OCI-LY1 (cell line): ENCODE measurements around the gene DYTN.

Experiments used
- H2AFZ ChIP-seq: fragments of 200-600 bp; sonication (generic), shearing (Covaris generic); 2 replicates; pipeline ENCODE4 v1.6.0; 2014; ENCODE audit warnings: antibody characterized with exemption, mild to moderate bottlenecking, low read length
- H3F3A ChIP-seq: fragments of 200-600 bp; sonication (generic), shearing (Covaris generic); 2 replicates; pipeline ENCODE4 v1.6.0; 2014; ENCODE audit warnings: mild to moderate bottlenecking, antibody characterized with exemption, low read length, moderate library complexity; ENCODE audit not compliant: insufficient read depth
- H3K27ac ChIP-seq: fragments of 200-600 bp; sonication (generic); 2 replicates; pipeline ENCODE4 v1.5.1; 2014; ENCODE audit warnings: low read length, mixed run types, mild to moderate bottlenecking, low read depth; ENCODE audit not compliant: poor library complexity, severe bottlenecking
- H3K27me3 ChIP-seq: fragments of 200-600 bp; sonication (generic); 2 replicates; pipeline ENCODE4 v1.6.0; 2014; ENCODE audit warnings: antibody characterized with exemption, mild to moderate bottlenecking, low read length, moderate library complexity; ENCODE audit not compliant: insufficient read depth
- H3K36me3 ChIP-seq: fragments of 200-600 bp; sonication (generic); 2 replicates; pipeline ENCODE4 v1.6.1; 2014; ENCODE audit warnings: mild to moderate bottlenecking, antibody characterized with exemption, low read length, moderate library complexity, mixed read lengths; ENCODE audit not compliant: insufficient read depth
- H3K4me1 ChIP-seq: fragments of 200-600 bp; sonication (generic); 2 replicates; pipeline ENCODE4 v1.5.1; 2014; ENCODE audit warnings: mild to moderate bottlenecking, low read length, moderate library complexity; ENCODE audit not compliant: insufficient read depth, severe bottlenecking
- H3K4me2 ChIP-seq: fragments of 200-600 bp; sonication (generic), shearing (Covaris generic); 2 replicates; pipeline ENCODE4 v1.6.1; 2014; ENCODE audit warnings: low read length
- H3K4me3 ChIP-seq: fragments of 200-600 bp; sonication (generic); 2 replicates; pipeline ENCODE4 v1.5.1; 2014; ENCODE audit warnings: low read length, low read depth, mild to moderate bottlenecking, mixed read lengths; ENCODE audit not compliant: poor library complexity, severe bottlenecking
- H3K79me2 ChIP-seq: fragments of 200-600 bp; shearing (Covaris generic); 2 replicates; pipeline ENCODE4 v1.6.1; 2016; ENCODE audit warnings: mixed run types, low read length, mixed read lengths; ENCODE audit not compliant: insufficient read depth
- H3K9ac ChIP-seq: fragments of 200-600 bp; sonication (generic), shearing (Covaris generic); 2 replicates; pipeline ENCODE4 v1.6.1; 2014; ENCODE audit warnings: mild to moderate bottlenecking, low read length, mixed read lengths
- H3K9me2 ChIP-seq: fragments of 200-600 bp; sonication (generic), shearing (Covaris generic); 2 replicates; pipeline ENCODE4 v1.6.1; 2014; ENCODE audit warnings: low read depth, mild to moderate bottlenecking, low read length, mixed read lengths
- H3K9me3 ChIP-seq: fragments of 200-600 bp; shearing (Covaris generic); 2 replicates; pipeline ENCODE4 v1.6.1; 2014; ENCODE audit warnings: low read length, mixed read lengths
- H4K20me1 ChIP-seq: fragments of 200-600 bp; sonication (generic), shearing (Covaris generic); 2 replicates; pipeline ENCODE4 v1.6.0; 2016; ENCODE audit warnings: mild to moderate bottlenecking, low read length; ENCODE audit not compliant: insufficient read depth
- CTCF ChIP-seq: fragments of 200-600 bp; sonication (generic), shearing (Covaris generic); IDR thresholded peaks from 2 replicates; pipeline ENCODE4 v1.5.1; 2017; ENCODE audit warnings: mild to moderate bottlenecking, antibody characterized with exemption, low read length, moderate library complexity, mixed read lengths
- EZH2 ChIP-seq: fragments of 200-600 bp; sonication (generic), shearing (Covaris generic); IDR thresholded peaks from 2 replicates; pipeline ENCODE4 v1.8.0; 2017; ENCODE audit warnings: borderline replicate concordance, mixed run types, mild to moderate bottlenecking, antibody characterized with exemption, low read length, moderate library complexity, mixed read lengths

Gene DYTN

DNA sequence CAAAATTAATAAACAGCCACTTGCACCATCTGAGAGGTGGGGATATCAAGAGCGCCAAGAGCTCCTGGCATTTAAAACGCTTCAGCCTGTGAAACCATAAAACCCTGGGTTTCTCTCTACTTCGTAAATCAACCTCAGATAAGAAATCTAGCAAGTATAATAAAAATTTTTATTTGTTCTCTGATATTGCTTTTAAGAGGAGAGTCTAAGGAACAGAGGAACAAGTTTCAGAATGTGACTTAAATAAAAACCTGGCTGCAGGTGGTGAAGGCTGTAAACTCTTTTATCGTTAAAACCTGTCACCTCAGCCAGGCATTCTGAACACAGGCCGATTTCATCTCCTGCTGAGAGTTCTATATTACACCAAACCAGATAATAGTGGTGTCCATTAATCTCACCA is 9.9 kb downstream of the DYTN start:
- TF ChIP-seq EZH2: no peak
- TF ChIP-seq CTCF: no peak
- Histone ChIP-seq H3K4me3 (no peak overlapping the region), H2AFZ (no peak overlapping the region), H3K9me2 (no peaks in the 10 kb centered on the region), H3K27ac (no peak overlapping the region), H3F3A (no peaks in the 10 kb centered on the region), H3K4me1 (no peaks in the 10 kb centered on the region), H3K27me3 (no peaks in the 10 kb centered on the region), H3K36me3 (no peaks in the 10 kb centered on the region), H4K20me1 (no peaks in the 10 kb centered on the region; the same call in 1 of the 2 replicates), H3K79me2 (no peaks in the 10 kb centered on the region), H3K9me3 (no peaks in the 10 kb centered on the region), H3K4me2 (no peak overlapping the region), H3K9ac (no peak overlapping the region)

GRCh38 chr2:206707164-206707701 is 11.0 kb downstream of the DYTN start:
- Histone ChIP-seq H2AFZ (no peak overlapping the region), H3K9me3 (no peaks in the 10 kb centered on the region), H3K9me2 (no peaks in the 10 kb centered on the region), H3K36me3 (no peaks in the 10 kb centered on the region), H3K9ac (no peak overlapping the region), H3K4me2 (no peak overlapping the region), H3K27ac (no peak overlapping the region), H3K4me1 (no peaks in the 10 kb centered on the region), H4K20me1 (no peaks in the 10 kb centered on the region; the same call in 1 of the 2 replicates), H3K79me2 (no peaks in the 10 kb centered on the region), H3K4me3 (no peak overlapping the region), H3F3A (no peaks in the 10 kb centered on the region), H3K27me3 (no peaks in the 10 kb centered on the region)
- TF ChIP-seq EZH2 (no peak), CTCF (no peak)

DNA sequence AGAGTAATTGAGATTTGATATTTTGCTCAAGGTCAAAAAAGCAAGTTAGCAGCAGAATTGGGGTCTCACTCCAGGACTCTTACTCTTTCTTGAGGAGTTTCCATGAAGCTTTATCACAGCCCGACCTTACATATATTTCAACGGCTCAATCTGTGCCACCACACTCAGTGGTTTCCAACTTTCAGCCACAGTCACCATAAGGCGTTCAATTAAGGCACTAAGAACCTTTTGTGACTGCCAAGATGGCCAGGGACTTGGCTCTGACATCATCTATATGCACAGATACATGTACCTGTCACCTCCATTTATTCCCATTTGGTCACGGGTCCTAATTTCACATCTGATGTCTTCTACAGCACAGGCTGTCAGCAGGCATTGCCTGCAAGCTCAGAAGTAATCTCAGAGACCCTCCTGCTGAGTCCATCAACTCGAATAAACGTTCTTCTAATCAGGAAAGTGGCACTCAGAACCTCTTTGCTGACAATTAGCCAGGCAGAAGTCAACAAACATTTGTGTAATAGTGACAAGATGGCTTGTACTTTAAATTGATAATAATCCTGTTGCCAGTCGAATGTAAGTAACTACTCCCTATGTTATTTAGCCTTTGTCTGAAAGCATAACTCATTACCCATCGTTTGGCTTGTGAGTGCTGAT is 16.1 kb downstream of the DYTN start:
- H3K4me2 ChIP-seq: no peak overlapping the region

More for the DNA sequence above, 16.1 kb downstream of the DYTN start:
- Histone ChIP-seq H3K4me3 (no peak overlapping the region), H4K20me1 (no peaks in the 10 kb centered on the region; the same call in 1 of the 2 replicates), H3K27me3 (no peaks in the 10 kb centered on the region), H3K36me3 (no peaks in the 10 kb centered on the region), H3F3A (no peaks in the 10 kb centered on the region), H3K27ac (no peak overlapping the region), H3K9ac (no peak overlapping the region), H3K4me1 (no peaks in the 10 kb centered on the region), H3K9me2 (no peaks in the 10 kb centered on the region), H2AFZ (no peak overlapping the region), H3K9me3 (no peaks in the 10 kb centered on the region), H3K79me2 (no peaks in the 10 kb centered on the region)
- no peak for TF ChIP-seq EZH2
- TF ChIP-seq CTCF: no peak
